Dermis lymphatic vessel endothelial cell (primary cell): ENCODE data around the gene CXCR2. TPM values are rescaled to one million over a fixed set of nuclear protein-coding genes. Genes with fewer than 3 reads are reported as not detected.

ENCODE experiments used
- total RNA-seq: library from RNA; depleted of rRNA; stranded (reverse); fragments of >200 nt; gene quantifications from 2 replicates; pipeline ENCODE4 v1.2.1, GENCODE V29; 2014

CXCR2 gene
- not detected in 2 replicates for total RNA-seq

DNA sequence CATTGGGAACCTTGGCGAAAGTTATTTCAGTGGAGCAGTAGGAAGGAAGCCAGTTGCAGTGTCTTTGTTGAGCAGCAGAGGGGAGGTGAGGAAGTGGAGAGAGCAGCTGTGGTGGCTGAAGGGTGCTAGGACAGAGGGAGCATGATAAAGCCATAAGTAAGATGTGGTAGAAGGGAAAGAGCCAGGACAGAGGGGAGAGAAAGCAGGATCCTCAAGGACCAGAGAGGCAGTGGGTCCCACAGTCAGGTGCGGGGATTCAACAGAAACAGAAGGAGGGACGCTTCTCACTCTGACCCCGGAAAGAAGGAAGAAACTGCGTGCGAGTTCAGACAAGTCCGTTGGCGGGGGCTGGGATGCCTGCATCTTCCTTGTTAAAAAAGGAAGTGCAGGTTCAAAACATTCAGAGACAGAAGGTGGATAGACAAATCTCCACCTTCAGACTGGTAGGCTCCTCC lies at the start of gene CXCR2:
CXCR2 (plus strand) TSS at position 403 of the 455 bp plus-strand sequence. CDS start 8,774 bp downstream, outside the sequence.

GRCh38 chr2:218166791-218167190 lies 41.0 kb downstream of the CXCR2 start, which contains the start of gene CXCR1:
CXCR1 (minus strand) TSS chr2:218166962; CDS start chr2:218165211, 1,751 bp downstream.

Other genes with a start within 250 kb of the CXCR2 start
- gene TNS1, start 123.0 kb upstream of the CXCR2 start, total RNA-seq, result 33.3 and 41.8 TPM in 2 replicates
- not detected in 2 replicates for gene RUFY4, start 56.8 kb upstream of the CXCR2 start, total RNA-seq
- not detected in 2 replicates for gene CXCR1, start 40.9 kb downstream of the CXCR2 start, total RNA-seq
- 232 and 237 TPM in 2 replicates for gene ARPC2, start 91.2 kb downstream of the CXCR2 start, total RNA-seq
- 0.09 TPM in 1 of 2 replicates, not detected in the other for gene GPBAR1, start 135.0 kb downstream of the CXCR2 start, total RNA-seq
- gene AAMP, start 144.1 kb downstream of the CXCR2 start, total RNA-seq, result 133 and 152 TPM in 2 replicates
- gene PNKD, start 144.5 kb downstream of the CXCR2 start, total RNA-seq, result 16.6 and 19.1 TPM in 2 replicates
- 119 and 159 TPM in 2 replicates for gene TMBIM1, start 166.5 kb downstream of the CXCR2 start, total RNA-seq
- not detected in 2 replicates for gene CATIP, start 230.8 kb downstream of the CXCR2 start, total RNA-seq